ENCODE data around the gene TBL1XR1. TPM values are rescaled to one million over a fixed set of nuclear protein-coding genes. Genes with fewer than 3 reads are reported as not detected.
A peak's percentile ranks its signal among the peaks of the same experiment; 100 is the strongest.

Gene TBL1XR1
- total RNA-seq, 1 donor from 2014 or later: 372 TPM

GRCh38 chr3:176994393-176994792, 202.9 kb downstream of the TBL1XR1 start:
- H3K27me3 Mint-ChIP-seq (ENCODE audit: low read depth): no peaks in the 10 kb centered on the region
- no peak for TF ChIP-seq CTCF (IDR thresholded peaks at IDR 0.05)
- peaks cover 9% of the 10 kb centered on the region for H3K9me3 Mint-ChIP-seq (ENCODE audit: low read depth)
- no peak overlapping the region for H3K4me3 Mint-ChIP-seq (ENCODE audit: unreplicated experiment)
- no peak overlapping the region for H3K27ac Mint-ChIP-seq (ENCODE audit: unreplicated experiment)
- DNase-seq (ENCODE audit: low spot score): no peak
- peaks cover 6% of the 10 kb centered on the region for H3K36me3 Mint-ChIP-seq (ENCODE audit: low read depth)
- H3K4me1 Mint-ChIP-seq (ENCODE audit: low read depth): no peaks in the 10 kb centered on the region

- no peak overlapping the region for H3K4me3 Mint-ChIP-seq (ENCODE audit: unreplicated experiment)
- TF ChIP-seq CTCF (IDR thresholded peaks at IDR 0.05): no peak
- no peak for DNase-seq (ENCODE audit: low spot score)
- H3K4me1 Mint-ChIP-seq (ENCODE audit: low read depth): no peaks in the 10 kb centered on the region
- H3K9me3 Mint-ChIP-seq (ENCODE audit: low read depth): peaks cover 8% of the 10 kb centered on the region
- H3K27me3 Mint-ChIP-seq (ENCODE audit: low read depth): no peaks in the 10 kb centered on the region
- H3K36me3 Mint-ChIP-seq (ENCODE audit: low read depth): peaks cover 5% of the 10 kb centered on the region
- peak overlapping the region; percentile 22 for H3K27ac Mint-ChIP-seq (ENCODE audit: unreplicated experiment)
These were observed 204.3 kb downstream of the TBL1XR1 start for GRCh38 chr3:176992978-176993377.

- TF ChIP-seq CTCF (IDR thresholded peaks at IDR 0.05): no peak
- H3K27ac Mint-ChIP-seq (ENCODE audit: unreplicated experiment): peak overlapping the region; percentile 22
- no peaks in the 10 kb centered on the region for H3K27me3 Mint-ChIP-seq (ENCODE audit: low read depth)
- H3K9me3 Mint-ChIP-seq (ENCODE audit: low read depth): peaks cover 8% of the 10 kb centered on the region
- H3K4me1 Mint-ChIP-seq (ENCODE audit: low read depth): no peaks in the 10 kb centered on the region
- peaks cover 5% of the 10 kb centered on the region for H3K36me3 Mint-ChIP-seq (ENCODE audit: low read depth)
- H3K4me3 Mint-ChIP-seq (ENCODE audit: unreplicated experiment): no peak overlapping the region
- no peak for DNase-seq (ENCODE audit: low spot score)
These were observed 204.7 kb downstream of the TBL1XR1 start for GRCh38 chr3:176992565-176992964.

GRCh38 chr3:176988795-176989194, 208.5 kb downstream of the TBL1XR1 start:
- no peak for DNase-seq (ENCODE audit: low spot score)
- no peak for TF ChIP-seq CTCF (IDR thresholded peaks at IDR 0.05)
- Mint-ChIP-seq H3K9me3 (ENCODE audit: low read depth) (peaks cover 8% of the 10 kb centered on the region), H3K27ac (ENCODE audit: unreplicated experiment) (no peak overlapping the region), H3K27me3 (ENCODE audit: low read depth) (no peaks in the 10 kb centered on the region), H3K36me3 (ENCODE audit: low read depth) (peaks cover 8% of the 10 kb centered on the region), H3K4me1 (ENCODE audit: low read depth) (no peaks in the 10 kb centered on the region), H3K4me3 (ENCODE audit: unreplicated experiment) (no peak overlapping the region)

- no peaks in the 10 kb centered on the region for H3K27me3 Mint-ChIP-seq (ENCODE audit: low read depth)
- peaks cover 8% of the 10 kb centered on the region for H3K36me3 Mint-ChIP-seq (ENCODE audit: low read depth)
- H3K4me1 Mint-ChIP-seq (ENCODE audit: low read depth): no peaks in the 10 kb centered on the region
- H3K9me3 Mint-ChIP-seq (ENCODE audit: low read depth): peaks cover 8% of the 10 kb centered on the region
- TF ChIP-seq CTCF (IDR thresholded peaks at IDR 0.05): no peak
- no peak for DNase-seq (ENCODE audit: low spot score)
- H3K27ac Mint-ChIP-seq (ENCODE audit: unreplicated experiment): no peak overlapping the region
- no peak overlapping the region for H3K4me3 Mint-ChIP-seq (ENCODE audit: unreplicated experiment)
These were observed 209.2 kb downstream of the TBL1XR1 start for GRCh38 chr3:176987901-176988650.
